K562 (cell line): ENCODE measurements around the gene SPATS2L. TPM values are rescaled to one million over a fixed set of nuclear protein-coding genes. Genes with fewer than 3 reads are reported as not detected.
A peak's percentile ranks its signal among the peaks of the same experiment; 100 is the strongest.

Source experiments
- FOXK1 ChIP-seq: sonication (generic); formaldehyde crosslinking; IDR thresholded peaks from 2 replicates; pipeline ENCODE4 v1.8.0; 2022; ENCODE audit warnings: missing genetic modification reagents, mild to moderate bottlenecking, borderline replicate concordance
- GABPB1 ChIP-seq: sonication (generic); formaldehyde crosslinking; IDR thresholded peaks from 2 replicates; pipeline ENCODE4 v1.8.0; 2022; ENCODE audit warnings: mild to moderate bottlenecking, missing genetic modification reagents
- MAZ ChIP-seq, 2 experiments: fragments of 450-650 bp in 1 of 2; sonication (generic) in 1 of 2; formaldehyde crosslinking; IDR thresholded peaks in 1 of 2; conservative IDR thresholded peaks in 1 of 2; 2 replicates each; pipeline versions ENCODE4 v1.4.0 to v1.5.0; 2020; ENCODE audit warnings: mild to moderate bottlenecking in 1 of 2, missing genetic modification reagents in 1 of 2
- MIER1 ChIP-seq: fragments of 450-650 bp; IDR thresholded peaks from 2 replicates; pipeline ENCODE4 v1.6.1; 2016; ENCODE audit warnings: antibody characterized with exemption, mild to moderate bottlenecking, low read depth
- NFATC3 ChIP-seq: fragments of 450-650 bp; IDR thresholded peaks from 2 replicates; pipeline ENCODE4 v1.6.1; 2017; ENCODE audit warnings: mild to moderate bottlenecking
- NR2C1 ChIP-seq, 2 experiments: fragments of 450-650 bp; IDR thresholded peaks; 2 replicates each; pipeline ENCODE4 v1.6.1; 2017; ENCODE audit warnings: mild to moderate bottlenecking in 2 of 2, antibody characterized with exemption in 1 of 2, inconsistent platforms in 1 of 2, missing compliant biosample characterization in 1 of 2, missing genetic modification characterization in 1 of 2
- POLR3G ChIP-seq: IDR thresholded peaks from 2 replicates; pipeline ENCODE4 v1.6.1; 2011; ENCODE audit not compliant: insufficient read length, insufficient replicate concordance; ENCODE audit errors: extremely low read depth
- SAP30 ChIP-seq: fragments of 200-600 bp; sonication (generic); IDR thresholded peaks from 2 replicates; pipeline ENCODE4 v1.6.1; 2012; ENCODE audit warnings: borderline replicate concordance, low read depth, mild to moderate bottlenecking, moderate library complexity, low read length, control low read depth, inconsistent platforms; ENCODE audit not compliant: insufficient read depth, poor library complexity, severe bottlenecking
- SREBF1 ChIP-seq: fragments of 150-350 bp; IDR thresholded peaks from 2 replicates; pipeline ENCODE4 v1.6.1; 2014; ENCODE audit warnings: antibody characterized with exemption, low read depth, low read length, borderline replicate concordance
- TAF9B ChIP-seq: fragments of 450-650 bp; IDR thresholded peaks from 2 replicates; pipeline ENCODE4 v1.6.1; 2018; ENCODE audit warnings: mild to moderate bottlenecking; ENCODE audit not compliant: partially characterized antibody
- TOE1 ChIP-seq, 2 experiments: fragments of 450-650 bp in 1 of 2; sonication (generic) in 1 of 2; formaldehyde crosslinking in 1 of 2; IDR thresholded peaks; 2 replicates each; pipeline versions ENCODE4 v1.7.1 to v1.8.0; 2016 to 2022; ENCODE audit warnings: borderline replicate concordance in 2 of 2, mild to moderate bottlenecking in 2 of 2, antibody characterized with exemption in 1 of 2, inconsistent platforms in 1 of 2, low read depth in 1 of 2, missing genetic modification reagents in 1 of 2, moderate library complexity in 1 of 2
- U2AF1 ChIP-seq: fragments of 200-400 bp; formaldehyde crosslinking; optimal IDR thresholded peaks from 2 replicates; pipeline ENCODE3; 2017; ENCODE audit warnings: mild to moderate bottlenecking, low read depth, low read length, moderate library complexity
- ZBTB1 ChIP-seq: sonication (generic); formaldehyde crosslinking; IDR thresholded peaks from 2 replicates; pipeline ENCODE4 v1.8.1; 2023; ENCODE audit warnings: missing genetic modification reagents, low read depth, mild to moderate bottlenecking, borderline replicate concordance
- ZNF589 ChIP-seq: fragments of 200-800 bp; sonication (Bioruptor generic); IDR thresholded peaks from 2 replicates; pipeline ENCODE4 v1.6.1; 2016; ENCODE audit warnings: low read depth, missing genetic modification characterization, missing compliant biosample characterization
- polyA plus RNA-seq, 8 experiments: library from polyadenylated mRNA; depleted of rRNA in 4 of 8; stranded (reverse) in 5 of 8; unstranded in 3 of 8; fragments of >200 nt; fragmentation: Nextera tagmentation in 2 of 8; fragmentation: Illumina TruSeq in 1 of 8; extraction: Ambion mirVana in 2 of 8; extraction: Trizol in 1 of 8; gene quantifications; 2 replicates each; pipeline versions ENCODE4 v1.2.1 to v1.2.3, GENCODE V29; 2011 to 2014; ENCODE audit warnings: inconsistent platforms in 1 of 8, missing spikeins in 1 of 8
- total RNA-seq, 7 experiments: library from RNA; depleted of rRNA in 6 of 7; stranded (reverse); fragments of >200 nt in 6 of 7; fragmentation: Illumina TruSeq in 2 of 7; extraction: Trizol in 2 of 7; gene quantifications; 2 replicates each; pipeline versions ENCODE4 v1.2.1 to v1.2.3, GENCODE V29; 2011 to 2021; ENCODE audit warnings: low replicate concordance in 1 of 7
- TF ChIP-seq, protein P1 (sequence below): sonication (generic); formaldehyde crosslinking; IDR thresholded peaks from 2 replicates; pipeline ENCODE4 v1.8.1; 2023; ENCODE audit warnings: mild to moderate bottlenecking, missing genetic modification reagents

Gene SPATS2L
- total and polyA plus RNA-seq, 9 of the 15 experiments (the other 6 are each of a cell fraction or from before 2014, with no cell fraction given): 11.3 to 41.5 (median 24.9) TPM

DNA sequence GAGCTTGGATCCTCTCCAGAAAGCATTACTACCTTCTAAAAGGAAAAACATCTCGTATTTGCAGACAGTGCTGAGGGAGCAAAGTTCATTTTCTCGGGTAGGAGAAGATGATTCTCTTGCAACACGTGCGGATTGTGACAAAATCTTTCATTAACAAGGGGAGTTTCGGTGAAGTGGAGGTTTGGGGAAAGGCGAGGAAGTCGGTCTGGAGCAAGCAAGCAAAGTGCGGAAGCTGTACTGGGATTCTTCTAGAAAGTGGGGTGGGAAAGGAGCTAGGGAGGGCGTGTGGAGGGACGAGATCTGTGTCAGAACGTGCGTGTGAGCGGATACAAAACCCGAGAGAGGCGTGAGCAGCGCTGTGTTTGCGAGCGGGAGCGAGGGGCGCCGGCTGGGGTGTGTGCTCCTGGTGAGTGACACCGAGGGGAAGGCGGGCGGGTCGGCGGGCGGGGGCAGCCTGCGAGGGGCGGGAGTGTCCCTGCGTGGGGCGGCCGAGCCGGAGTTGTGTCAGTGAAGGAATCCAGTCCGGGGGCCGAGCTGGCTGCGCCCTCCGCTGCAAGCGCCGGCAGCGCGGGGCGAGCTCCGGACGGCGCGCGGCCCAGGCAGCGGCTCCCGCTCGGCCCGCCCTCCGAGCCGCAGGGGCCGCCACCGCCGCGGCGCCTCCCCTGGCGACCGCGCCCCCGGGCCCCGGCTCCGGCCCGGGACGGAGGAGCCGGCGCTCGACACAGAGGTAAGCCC, at the start of gene SPATS2L (continued):
- TF ChIP-seq MAZ (CRISPR knock-in tag; conservative IDR thresholded peaks at IDR 0.05 in 1 of 2, IDR thresholded peaks at IDR 0.05 in 1 of 2) (0 out of 4 replicates have a peak, but pooled peaks of 1 of the 2 experiments have one; percentile 32), FOXK1 (no peak), SREBF1 (no peak), ZNF589 (no peak), SAP30 (no peak), TAF9B (no peak), ZBTB1 (CRISPR knock-in tag) (no peak), GABPB1 (CRISPR knock-in tag) (peak; percentile 13; the same call in 1 of the 2 replicates), MIER1 (no peak), POLR3G (no peak), TOE1 (IDR thresholded peaks at IDR 0.05; ENCODE audit: borderline replicate concordance) (no peak), TOE1 (CRISPR knock-in tag; IDR thresholded peaks at IDR 0.05; ENCODE audit: borderline replicate concordance, low read depth) (no peak), U2AF1 (no peak), NFATC3 (no peak), NR2C1 (IDR thresholded peaks at IDR 0.05) (no peak), NR2C1 (tag; IDR thresholded peaks at IDR 0.05) (no peak)
- TF ChIP-seq, protein P1, sequence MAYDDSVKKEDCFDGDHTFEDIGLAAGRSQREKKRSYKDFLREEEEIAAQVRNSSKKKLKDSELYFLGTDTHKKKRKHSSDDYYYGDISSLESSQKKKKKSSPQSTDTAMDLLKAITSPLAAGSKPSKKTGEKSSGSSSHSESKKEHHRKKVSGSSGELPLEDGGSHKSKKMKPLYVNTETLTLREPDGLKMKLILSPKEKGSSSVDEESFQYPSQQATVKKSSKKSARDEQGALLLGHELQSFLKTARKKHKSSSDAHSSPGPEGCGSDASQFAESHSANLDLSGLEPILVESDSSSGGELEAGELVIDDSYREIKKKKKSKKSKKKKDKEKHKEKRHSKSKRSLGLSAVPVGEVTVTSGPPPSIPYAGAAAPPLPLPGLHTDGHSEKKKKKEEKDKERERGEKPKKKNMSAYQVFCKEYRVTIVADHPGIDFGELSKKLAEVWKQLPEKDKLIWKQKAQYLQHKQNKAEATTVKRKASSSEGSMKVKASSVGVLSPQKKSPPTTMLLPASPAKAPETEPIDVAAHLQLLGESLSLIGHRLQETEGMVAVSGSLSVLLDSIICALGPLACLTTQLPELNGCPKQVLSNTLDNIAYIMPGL: no peak
